ENCODE data around the gene MC4R.

- TF ChIP-seq CTCF (IDR thresholded peaks at IDR 0.05; ENCODE audit: borderline replicate concordance, extremely low read depth, low read length, poor library complexity, severe bottlenecking), result no peak
- no peak for TF ChIP-seq EZH2 (IDR thresholded peaks at IDR 0.05; ENCODE audit: borderline replicate concordance, low read depth, low read length, severe bottlenecking)
Measured at GRCh38 chr18:60401346-60401745, 28.8 kb upstream of the MC4R start.
